SIG-M5 (cell line): ENCODE measurements around the gene ZNF532.

Source experiments
- DNase-seq: peaks from one replicate; lab custom pipeline; 2025; lab: John Stamatoyannopoulos, UW

Gene ZNF532

DNA sequence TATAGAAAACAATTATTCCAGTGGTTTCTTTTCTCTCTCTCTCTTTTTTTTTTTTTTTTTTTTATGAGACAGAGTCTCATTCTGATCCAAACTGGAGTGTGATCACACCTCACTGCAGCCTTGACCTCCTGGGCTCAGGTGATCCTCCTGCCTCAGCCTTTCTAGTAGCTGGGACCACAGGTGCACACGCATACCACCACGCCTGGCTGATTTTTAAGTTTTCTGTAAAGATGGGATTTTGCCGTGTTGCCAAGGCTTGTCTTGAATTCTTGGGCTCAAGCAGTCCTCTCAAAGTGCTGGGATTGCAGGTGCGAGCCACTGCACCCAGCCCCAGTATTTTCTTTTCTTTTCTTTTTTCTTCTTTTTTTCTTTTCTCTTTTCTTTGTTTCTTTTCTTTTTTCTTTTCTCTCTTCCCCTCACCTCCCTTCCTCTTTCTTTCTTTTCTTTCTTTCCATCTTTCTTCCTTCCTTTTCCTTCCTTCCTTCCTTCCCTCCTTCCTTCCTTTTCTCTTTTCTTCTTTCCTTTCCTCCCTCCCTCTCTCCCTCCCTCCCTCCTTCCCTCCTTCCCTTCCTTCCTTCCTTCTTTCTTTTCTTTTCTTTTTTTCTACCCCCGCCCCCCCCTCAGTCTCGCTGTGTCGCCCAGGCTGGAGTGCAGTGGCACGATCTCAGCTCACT lies 76.9 kb downstream of the ZNF532 start:
- DNase-seq, result no peak

GRCh38 chr18:58943896-58944295 lies 79.2 kb downstream of the ZNF532 start:
- DNase-seq, result no peak

GRCh38 chr18:58947136-58947732 lies 82.6 kb downstream of the ZNF532 start:
- DNase-seq, result no peak

- no peak for DNase-seq
These were observed 84.4 kb downstream of the ZNF532 start for GRCh38 chr18:58949031-58949430.

GRCh38 chr18:58951986-58952702 lies 87.5 kb downstream of the ZNF532 start:
- no peak for DNase-seq

GRCh38 chr18:58952858-58953257 lies 88.2 kb downstream of the ZNF532 start:
- DNase-seq, result no peak

DNA sequence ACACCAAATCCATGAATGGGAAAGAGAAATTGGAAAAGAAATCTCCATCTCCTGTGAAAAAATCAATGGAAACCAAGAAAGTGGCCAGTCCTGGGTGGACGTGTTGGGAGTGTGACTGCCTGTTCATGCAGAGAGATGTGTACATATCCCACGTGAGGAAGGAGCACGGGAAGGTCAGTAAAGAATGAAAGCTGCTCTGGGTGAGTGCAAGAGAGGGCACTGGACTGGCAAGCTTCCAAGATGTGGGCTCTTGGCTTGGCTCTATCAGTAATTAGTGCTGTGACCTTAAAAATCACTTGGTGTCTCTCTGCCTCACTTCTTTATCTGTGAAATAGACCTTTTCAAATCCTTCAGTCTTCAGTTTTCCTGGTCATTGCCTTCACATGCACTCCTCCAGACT lies 89.0 kb downstream of the ZNF532 start:
- DNase-seq, result no peak

DNA sequence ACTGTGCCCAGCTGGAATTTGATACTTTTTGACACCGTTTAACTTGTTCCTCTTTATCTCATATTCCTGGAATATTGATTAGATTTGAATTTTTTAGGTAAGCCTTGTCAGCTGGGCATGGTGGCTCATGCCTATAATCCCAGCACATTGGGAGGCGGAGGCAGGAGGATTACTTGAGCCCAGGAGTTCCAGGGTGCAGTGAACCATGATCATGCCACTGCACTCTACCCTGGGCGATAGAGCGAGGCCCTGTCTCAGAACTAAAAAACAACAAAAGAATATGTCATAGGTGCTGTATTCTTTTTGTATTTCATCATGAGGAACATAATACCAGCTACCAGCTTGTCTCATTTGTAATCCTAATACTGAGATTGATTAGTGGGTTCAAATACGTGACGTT lies 90.3 kb downstream of the ZNF532 start:
- DNase-seq, result no peak

- no peak for DNase-seq
These were observed 91.1 kb downstream of the ZNF532 start for GRCh38 chr18:58955738-58956137.

- DNase-seq, result no peak
These were observed 94.0 kb downstream of the ZNF532 start for GRCh38 chr18:58958628-58959027.

DNA sequence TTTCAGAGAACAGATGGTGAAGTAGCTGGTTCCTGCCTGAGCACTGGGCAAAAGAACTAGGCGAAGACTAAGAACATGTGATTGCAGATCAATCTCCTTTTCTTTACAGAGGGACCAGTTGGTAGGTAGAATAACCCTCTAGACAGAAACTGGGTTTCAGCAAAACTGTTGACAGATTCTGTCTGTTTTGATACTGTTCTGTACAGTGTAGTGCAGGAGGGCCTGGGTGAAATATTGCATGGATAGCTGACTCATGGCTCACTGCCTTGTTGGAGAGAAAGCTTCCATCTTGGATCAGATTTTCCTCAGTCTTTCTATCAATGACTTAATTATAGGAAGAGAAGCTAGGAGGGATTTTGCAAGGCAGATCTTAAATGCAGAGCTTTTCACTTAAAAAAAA lies 95.8 kb downstream of the ZNF532 start:
- no peak for DNase-seq

GRCh38 chr18:58960946-58961722 lies 96.5 kb downstream of the ZNF532 start:
- DNase-seq, result no peak

- DNase-seq, result no peak
These were observed 97.7 kb downstream of the ZNF532 start for GRCh38 chr18:58962336-58962735.

- DNase-seq, result no peak
These were observed 100.8 kb downstream of the ZNF532 start for GRCh38 chr18:58965291-58966004.

- DNase-seq, result no peak
These were observed 101.5 kb downstream of the ZNF532 start for GRCh38 chr18:58966005-58966677.

DNA sequence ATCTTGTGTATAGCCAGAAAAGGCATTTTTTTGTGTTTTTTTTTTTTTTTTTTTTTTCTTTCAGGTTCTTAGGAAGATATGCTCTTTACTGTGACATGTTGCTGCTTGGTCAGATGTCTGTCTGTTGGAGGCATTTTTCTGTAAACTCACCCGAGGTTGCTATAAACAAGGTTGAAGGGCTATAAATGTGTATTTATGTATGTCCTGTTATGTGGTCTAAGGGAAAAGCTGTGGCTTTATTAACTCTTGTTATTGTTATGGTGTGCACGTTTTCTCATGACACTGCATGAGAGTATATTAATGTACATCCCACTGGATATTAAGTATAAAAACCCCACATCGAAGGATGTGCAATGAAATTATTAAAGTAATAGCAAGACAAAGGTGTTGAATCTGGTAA lies 102.0 kb downstream of the ZNF532 start:
- no peak for DNase-seq

DNA sequence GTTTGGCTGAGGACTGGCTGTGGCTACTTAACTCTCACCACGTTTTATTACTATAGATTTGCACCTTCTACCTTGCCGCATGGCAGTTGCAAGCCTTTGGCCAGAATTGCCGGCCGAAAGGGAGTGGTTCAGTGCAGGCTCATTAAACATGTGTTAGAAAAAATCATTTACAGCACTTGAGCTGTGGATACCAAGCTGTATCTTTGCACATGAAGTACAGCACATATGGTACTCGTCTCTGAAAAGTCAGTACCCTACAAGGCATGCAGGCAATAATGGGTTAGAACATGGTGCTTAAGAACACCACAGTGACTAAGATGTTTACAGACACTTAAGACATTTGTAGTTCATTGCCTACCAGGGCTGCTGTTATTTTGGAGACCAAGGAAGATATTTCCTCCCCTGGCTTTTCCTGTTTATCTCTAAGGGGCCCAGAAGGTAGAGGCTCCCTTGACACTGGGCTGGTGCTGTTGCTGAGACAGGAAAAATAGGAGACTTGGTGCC lies 103.1 kb downstream of the ZNF532 start:
- no peak for DNase-seq

- DNase-seq, result no peak
These were observed 106.5 kb downstream of the ZNF532 start for GRCh38 chr18:58970943-58971790.

DNA sequence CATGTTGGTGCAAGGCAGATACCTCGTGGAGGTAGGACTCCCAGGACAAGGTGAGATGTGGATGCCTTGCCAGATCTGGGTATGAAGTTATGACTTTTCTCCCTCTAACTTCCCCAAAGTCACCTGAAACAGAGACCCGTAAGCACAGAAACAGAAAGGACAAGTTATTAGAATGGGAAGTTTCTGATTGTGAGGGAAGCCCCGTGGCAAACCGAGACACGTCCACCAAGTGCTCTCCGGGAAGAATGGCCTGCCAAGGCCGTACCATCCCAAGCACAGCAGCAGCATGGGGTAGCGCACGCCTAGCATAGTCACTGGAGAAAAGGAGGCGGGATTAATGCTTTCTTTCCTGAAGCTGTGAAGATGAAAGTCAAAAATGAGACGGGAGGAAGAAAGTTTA lies 110.6 kb downstream of the ZNF532 start:
- no peak for DNase-seq

- DNase-seq, result no peak
These were observed 111.1 kb downstream of the ZNF532 start for GRCh38 chr18:58975781-58976180.
